Testis (tissue), 2 donors: ENCODE results near the gene SART3.

Source experiments
- POLR2A ChIP-seq: fragments of 450-650 bp; IDR thresholded peaks from one replicate; pipeline ENCODE4 v1.6.1; 2017; ENCODE audit warnings: antibody characterized with exemption, mild to moderate bottlenecking, moderate library complexity
- TF ChIP-seq, protein P1 (sequence below), 3 experiments: fragments of 450-650 bp in 2 of 3; fragments of 200-600 bp in 1 of 3; sonication (generic) in 1 of 3; IDR thresholded peaks; one replicate each; pipeline ENCODE4 v1.5.1; 2016 to 2019; ENCODE audit warnings: antibody characterized with exemption in 3 of 3, mild to moderate bottlenecking in 2 of 3, moderate library complexity in 1 of 3

DNA sequence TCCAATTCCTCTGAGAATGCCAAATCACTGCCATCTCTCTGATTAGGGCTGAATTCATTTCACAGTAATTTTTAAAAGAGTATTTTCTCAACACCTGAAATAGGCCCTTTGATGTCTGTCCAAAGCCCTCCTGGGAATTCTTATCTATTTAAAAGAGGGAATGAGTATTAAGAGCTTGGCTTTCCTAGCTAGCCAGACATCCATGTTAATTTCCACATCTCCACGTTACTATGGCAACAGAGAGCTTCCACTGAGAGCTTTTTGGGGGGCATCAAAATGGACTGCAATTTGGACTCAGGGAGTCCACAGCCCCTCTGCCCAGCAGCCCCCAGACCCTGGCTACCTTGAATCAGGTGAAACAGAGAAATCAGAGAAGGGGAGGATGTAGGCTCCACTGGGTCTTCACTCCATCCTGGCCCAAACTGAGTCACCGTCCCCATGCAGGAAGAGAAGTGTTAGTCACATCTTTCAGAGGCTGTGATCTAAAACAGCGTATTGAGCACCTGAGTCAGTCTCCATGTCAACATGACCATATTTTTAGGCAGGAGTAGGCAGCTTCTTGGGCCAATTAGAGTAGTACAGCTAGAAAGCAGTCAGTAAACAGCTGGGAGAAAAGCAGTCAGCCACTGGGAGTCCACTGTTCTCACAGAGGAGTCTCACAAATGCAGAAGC is 52.9 kb downstream of the SART3 start:
- TF ChIP-seq, protein P1, sequence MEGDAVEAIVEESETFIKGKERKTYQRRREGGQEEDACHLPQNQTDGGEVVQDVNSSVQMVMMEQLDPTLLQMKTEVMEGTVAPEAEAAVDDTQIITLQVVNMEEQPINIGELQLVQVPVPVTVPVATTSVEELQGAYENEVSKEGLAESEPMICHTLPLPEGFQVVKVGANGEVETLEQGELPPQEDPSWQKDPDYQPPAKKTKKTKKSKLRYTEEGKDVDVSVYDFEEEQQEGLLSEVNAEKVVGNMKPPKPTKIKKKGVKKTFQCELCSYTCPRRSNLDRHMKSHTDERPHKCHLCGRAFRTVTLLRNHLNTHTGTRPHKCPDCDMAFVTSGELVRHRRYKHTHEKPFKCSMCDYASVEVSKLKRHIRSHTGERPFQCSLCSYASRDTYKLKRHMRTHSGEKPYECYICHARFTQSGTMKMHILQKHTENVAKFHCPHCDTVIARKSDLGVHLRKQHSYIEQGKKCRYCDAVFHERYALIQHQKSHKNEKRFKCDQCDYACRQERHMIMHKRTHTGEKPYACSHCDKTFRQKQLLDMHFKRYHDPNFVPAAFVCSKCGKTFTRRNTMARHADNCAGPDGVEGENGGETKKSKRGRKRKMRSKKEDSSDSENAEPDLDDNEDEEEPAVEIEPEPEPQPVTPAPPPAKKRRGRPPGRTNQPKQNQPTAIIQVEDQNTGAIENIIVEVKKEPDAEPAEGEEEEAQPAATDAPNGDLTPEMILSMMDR (IDR thresholded peaks at IDR 0.05), result no peak
- no peak for TF ChIP-seq POLR2A
